Smooth muscle cell of the brain vasculature (primary cell): ENCODE data around the gene APP.
A peak's percentile ranks its signal among the peaks of the same experiment; 100 is the strongest.

Source experiments
- DNase-seq: peaks from one replicate; pipeline ENCODE4 v3.0.0-alpha.2; 2012; ENCODE audit warnings: low read depth, low spot score

APP gene

DNA sequence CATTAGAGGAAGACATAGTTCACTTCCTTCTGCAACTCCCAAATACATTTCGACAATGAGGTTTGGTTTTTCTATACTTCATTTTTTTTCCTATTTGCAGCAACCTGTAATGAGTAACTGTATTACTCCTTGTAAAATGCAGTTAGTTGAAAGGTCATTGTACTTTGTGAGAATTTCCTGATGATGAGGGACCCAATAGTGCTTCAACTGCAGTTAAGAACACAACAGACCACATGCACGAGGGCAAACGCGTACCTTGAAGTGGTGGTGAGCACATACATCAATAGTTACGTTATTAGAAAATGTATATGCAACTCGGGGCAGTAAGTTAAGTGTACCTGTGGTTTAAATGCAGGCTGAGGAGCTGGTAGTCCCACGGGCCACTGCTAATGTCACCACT is 264.0 kb downstream of the APP start:
- DNase-seq: no peak

DNA sequence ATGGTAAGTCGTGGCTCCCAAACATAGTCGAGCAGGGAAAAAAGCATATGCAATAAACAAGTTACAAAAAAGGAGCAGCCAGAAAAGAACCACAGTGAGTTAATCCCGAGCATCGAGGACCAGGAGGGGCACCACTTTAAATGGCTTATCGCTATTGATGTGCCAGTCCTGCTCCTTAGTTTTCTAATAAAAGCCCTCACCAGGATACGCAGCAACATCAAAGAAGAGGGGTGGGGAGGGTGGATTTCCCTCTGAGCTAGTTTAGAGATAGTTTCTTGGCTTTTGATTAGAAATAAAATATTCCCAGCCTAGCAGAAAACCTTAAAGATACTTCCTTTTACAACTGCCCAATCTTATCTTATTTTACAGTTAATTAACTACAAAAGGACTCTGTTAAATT is 265.4 kb downstream of the APP start:
- no peak for DNase-seq

DNA sequence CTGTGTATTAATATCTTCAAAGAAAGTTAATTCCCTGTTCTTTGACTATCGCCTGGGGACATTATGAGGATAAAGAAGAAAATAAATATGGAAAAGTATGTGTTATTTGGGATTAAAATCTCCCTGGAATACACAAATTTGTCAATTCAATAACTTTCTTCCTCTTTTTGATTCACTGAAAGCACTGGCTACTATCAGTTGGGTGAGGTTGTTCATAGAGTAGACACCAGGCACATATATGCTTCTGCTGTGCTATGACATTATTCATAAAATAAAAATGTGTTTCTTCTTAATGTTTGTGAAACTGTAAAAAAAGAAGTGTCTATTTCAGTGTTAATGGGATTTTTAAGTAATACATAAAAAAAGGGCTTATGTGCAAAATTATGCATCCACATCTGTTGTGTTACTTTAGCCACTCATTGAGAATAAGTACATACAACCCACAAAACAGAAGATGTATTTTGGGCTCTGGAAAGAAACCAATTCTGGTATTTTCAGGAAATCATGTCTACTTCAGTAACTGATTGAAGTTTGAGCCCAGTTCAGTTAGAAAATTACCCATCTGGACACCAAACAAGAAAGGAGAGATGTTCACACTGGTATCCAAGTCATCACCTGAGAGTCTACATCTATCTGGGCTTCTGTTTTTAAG is 266.4 kb downstream of the APP start:
- DNase-seq: no peak

DNA sequence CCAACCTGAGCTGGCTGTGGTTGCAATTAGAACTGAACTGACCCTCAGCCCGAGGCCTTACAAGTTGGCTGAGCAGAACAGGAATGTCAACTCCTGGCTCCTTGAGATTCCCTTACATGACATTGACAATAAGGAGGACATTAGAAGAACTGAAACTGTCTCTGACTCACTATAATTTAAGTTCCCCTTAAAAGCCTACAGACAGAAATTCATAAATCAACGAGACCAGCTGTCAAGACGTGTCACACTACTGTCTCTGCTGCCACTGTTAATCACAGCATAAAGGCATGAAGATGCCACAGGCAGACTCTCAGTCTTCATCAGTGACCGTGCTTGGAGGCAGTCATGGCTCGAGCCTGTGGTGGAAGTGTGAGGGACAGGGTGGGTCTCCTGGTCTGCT is 267.0 kb downstream of the APP start:
- DNase-seq: no peak

DNA sequence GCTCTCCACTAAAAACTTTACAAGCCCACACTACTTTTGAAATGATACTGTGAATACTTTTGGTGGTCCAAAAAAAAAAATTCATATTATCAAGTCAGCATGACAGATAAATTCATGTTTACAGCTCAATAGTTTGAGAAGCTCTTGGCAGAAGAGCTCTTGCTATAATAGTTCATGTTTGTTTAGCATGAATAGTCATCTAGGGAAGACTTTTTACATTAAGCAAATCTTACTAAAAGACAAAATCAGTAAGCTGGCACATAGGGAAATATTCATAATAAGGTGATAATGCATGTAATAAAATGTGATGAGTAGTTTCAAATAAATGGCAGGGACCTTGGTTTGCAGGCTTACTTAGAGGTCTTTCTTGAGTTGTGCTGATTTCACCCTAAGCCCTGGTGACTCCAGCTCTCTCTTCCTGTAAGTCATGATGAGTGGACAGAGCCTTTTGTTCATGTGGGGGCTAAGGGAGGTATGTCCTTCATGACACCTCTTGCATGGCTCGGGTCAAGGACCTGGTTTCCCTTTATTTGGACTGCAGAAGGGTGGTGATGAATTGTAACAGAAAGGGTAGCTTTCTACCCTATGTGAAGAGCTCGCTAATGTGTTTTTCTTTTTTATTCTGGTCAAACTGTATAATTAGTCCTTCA is 269.1 kb downstream of the APP start:
- no peak for DNase-seq

DNA sequence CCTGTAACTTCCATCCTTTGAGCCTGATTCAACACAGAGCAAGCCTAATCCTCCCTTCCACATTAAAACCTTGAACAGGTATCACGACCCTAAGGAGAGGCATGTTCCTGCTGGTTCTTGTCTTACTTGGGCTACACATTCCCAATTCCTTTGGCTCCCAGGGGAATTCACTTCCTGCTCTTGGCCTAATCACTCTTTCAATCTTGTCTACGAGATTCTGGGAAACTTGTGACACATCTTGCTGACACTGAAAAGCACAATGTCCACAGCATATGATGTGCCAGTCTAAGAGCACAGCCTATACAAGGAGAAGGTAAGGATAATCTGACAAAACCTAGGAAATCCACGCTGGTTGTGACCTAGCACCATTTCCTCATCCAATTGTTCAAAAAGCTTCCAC is 271.9 kb downstream of the APP start:
- no peak for DNase-seq

DNA sequence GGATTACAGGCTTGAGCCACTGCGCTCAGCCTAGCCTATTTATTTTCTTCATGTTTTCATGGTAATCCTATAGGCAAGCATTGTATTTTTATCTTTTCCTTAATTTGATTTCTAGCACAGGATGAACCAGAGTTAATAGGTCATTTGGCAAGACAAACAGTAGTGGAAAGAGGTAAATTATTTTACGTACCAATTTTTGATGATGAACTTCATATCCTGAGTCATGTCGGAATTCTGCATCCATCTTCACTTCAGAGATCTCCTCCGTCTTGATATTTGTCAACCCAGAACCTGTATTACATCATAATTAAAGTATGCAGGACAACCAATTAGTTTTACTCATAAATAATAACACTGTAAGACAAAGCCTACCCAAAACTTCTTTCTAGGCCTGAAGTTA is 273.2 kb downstream of the APP start:
- DNase-seq: no peak

DNA sequence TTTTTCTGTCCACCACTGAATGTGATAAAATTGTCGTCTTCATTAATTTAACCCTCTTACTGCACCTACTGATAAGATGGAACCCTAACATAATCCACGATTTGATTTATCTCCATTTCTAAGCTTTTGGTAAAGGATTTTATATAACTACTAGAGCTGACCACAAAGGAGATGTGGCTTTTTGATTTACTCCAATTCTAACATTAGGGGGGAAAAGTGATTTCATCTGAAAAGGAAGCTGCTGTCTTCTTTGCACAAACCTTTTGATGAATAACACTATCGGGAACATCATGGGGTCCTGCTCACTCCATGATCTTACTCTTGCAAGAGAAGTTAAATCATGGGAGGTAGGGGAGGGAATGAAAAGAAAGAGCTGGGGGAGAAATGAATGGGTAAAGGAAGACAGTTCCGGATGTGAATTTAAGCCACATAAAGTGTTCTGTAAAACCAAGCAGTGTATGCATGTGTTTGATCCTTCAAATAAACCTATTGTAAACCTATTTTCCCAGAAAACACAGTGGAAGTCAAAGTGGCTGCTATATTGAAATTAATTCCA is 274.0 kb downstream of the APP start:
- DNase-seq: no peak

DNA sequence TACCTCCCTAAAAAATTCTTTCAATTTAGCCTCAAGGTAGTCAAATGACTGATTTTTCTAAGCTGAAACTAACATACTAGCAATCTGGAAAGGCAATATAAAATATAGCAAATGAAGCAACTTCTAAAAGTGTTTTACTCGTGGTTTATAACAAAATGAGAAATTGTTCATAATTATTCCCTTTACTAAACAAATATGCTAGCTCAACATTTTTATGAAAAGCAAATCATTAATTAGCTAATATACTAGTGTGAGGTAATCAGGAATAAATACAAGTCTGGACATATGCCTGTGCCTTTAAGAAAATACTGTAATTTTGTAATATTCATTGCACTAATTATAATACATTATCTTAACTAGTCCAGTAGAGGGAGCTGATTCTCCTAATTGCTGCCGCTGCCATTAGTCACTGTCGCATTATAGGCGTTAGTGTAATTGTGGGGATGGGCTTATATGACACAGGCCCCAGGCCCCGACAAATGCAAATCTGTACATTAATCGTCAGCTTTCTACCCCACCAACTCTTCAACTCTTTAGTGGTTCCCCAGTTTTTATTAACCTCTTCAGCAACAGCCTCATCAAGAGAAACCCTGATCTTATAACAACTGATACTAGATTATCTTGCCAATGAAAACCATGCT is 274.9 kb downstream of the APP start:
- DNase-seq: no peak

DNA sequence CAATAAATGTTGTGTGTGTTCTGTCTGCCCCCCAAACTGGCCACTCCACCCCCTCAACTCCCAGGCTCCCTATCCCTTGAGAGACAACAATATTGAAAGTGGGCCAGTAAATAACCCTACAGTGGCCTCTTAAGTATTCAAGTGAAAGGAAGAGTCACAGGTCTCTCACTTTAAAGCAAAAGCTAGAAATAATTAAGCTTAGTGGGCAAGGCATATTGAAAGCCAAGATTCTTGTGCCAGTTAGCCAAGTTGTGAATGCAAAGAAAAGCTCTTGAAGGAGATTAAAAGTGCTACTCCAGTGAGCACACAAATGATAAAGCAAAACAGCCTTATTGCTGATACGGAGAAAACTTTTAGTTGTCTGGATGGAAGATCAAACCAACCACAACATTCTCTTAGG is 277.4 kb downstream of the APP start:
- DNase-seq: no peak

DNA sequence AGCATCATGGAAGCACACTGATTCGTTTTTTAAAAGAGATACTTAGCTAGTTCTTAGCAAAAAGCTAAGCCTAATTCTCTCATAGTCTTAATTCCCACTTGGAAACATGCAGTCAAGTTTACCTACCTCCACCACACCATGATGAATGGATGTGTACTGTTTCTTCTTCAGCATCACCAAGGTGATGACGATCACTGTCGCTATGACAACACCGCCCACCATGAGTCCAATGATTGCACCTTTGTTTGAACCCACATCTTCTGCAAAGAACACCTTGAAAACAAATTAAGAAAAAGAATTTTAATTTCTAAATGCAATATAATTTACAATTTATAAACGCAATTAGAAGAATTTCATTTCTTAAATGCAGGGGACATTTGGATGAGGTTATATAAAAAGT is 279.0 kb downstream of the APP start:
- no peak for DNase-seq

DNA sequence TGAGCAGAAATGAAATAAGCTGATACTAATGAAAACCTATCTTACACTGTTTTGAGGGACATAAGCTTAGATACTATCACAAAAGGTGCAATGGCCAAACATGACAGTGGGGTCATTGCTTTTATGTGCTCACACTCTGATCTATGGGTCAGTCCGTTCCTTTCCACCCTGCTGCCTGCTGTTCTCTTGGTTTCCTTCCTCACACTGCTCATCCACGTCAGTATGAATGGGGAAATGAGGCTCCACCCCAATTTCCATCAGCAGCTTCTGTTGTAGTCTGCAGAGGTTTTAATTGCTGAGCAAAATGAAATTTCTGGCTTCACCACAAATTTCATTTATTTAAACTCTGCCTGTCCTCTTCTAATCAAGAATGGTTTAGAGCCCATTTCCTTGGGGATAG is 280.6 kb downstream of the APP start:
- DNase-seq: no peak

DNA sequence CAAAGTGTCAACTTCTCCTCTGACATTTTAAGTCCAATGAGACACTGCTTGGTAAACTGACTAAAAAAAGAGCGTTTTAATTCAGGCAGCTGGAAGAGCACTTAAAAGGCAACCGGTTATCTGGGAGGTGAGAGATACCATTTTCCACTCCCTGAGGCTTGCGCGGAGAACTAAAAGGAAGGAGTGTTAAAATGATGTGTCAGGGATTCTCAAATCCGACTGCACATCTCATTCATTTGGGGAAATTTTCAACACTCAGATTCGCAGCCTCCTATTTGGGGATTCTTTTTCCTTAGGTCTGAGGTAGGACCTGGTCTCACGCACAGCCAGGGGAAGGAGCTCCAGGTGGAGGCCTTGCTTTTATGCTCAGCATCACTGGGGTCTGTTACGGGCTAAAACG is 281.9 kb downstream of the APP start:
- no peak for DNase-seq

DNA sequence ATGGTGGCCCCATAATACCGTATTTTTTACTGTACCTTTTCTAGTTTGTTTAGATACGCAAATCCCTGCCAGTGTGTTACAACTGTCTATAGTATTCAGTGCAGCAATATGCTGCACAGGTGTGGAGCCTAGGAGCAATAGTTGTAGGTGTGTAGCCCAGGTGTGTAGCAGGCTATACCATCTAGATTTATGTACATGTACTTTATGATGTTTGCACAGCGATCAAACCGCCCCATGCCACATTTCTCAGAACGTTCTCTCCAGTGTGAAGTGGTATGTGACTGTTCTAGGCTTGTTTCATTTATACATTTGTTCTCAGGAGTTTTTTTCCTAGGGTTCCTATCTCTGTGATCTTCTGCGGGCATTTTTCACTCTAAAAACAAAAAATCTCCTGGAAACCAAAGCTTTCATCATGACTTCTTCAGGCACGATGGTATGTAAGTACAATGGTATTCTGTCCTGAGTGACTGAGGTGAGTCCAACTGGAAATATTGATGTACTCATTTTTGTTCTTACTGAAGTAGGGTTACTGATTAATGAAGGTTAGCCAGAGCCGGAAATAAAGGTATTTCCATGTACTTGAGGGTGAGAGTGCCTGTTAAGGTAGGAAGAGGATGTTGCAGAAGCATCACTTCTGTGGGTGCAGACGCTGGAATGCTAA is 282.8 kb downstream of the APP start:
- no peak for DNase-seq

DNA sequence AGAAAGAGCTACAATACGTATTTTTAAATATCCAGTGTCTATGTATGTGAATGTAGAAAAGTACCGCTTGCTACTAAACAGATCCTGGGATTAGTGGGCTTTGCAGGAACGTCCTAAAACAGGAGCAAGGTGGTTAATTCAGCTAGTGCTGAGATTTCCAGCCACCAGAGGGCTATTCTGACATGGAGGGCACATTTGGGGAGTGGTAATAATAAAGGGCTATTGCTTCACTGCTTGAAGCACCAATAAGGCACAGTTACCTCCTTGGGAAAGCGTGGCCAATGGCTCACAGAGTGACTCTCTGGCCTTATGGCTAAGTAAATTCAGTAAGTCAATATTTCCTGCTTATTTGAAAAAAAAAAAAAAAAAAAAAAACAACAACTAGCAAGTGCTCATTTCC is 283.4 kb downstream of the APP start:
- DNase-seq: no peak

DNA sequence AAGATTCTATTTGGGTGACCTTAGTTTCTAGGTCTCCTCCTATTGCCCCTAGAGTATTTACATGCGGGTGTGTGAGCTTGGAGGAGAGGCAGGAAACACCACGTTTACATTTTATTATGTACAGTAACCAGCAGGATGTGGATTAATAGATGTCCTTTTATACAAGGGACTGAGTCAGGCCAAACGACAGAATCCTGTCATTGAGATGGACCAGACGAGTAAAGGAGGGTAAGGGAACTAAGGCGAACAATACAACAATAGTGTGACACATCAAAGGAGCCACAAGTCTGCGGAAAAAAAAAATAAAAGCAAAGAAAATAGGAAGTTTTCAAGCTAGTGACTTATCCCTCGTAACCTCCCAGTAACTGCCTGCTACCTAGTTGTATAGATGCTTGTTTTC is 284.7 kb downstream of the APP start:
- no peak for DNase-seq

DNA sequence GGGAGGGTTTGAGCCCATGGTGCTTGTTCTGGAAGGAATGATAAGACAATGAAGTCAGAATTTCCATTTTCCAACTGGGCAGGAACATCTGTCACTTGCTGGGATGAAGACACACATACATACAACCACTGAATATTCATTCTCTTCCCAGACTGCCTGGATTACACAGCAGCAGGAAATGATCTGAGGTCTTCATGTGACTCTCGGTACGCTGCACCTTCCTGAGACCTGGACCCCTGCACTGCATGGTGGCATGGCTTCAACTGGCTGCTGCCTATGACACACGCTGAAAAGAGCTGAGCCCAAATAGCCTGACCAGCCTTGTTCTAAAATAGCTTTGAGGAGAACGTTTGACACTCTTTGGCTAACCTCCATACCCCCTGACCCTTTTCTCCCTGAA is 285.2 kb downstream of the APP start:
- no peak for DNase-seq

DNA sequence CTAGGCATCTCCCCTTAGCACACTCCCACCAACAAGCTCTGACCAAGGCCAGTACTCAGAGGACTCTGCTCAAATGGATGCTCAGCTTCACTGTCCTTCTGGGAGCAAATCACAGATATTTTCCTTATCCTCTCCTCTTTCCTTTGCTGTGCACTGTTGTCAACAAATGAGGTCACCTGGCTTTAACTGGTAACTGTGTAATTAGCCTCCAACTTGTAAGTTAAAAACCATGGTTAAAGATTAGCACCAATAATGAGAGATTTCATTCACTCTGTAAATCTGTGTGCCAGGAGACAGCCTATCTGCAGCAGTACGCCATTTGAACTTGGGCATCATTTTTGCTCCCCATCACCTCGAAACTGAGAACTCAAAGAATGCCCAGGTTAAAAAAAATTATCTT is 286.3 kb downstream of the APP start:
- DNase-seq: no peak

DNA sequence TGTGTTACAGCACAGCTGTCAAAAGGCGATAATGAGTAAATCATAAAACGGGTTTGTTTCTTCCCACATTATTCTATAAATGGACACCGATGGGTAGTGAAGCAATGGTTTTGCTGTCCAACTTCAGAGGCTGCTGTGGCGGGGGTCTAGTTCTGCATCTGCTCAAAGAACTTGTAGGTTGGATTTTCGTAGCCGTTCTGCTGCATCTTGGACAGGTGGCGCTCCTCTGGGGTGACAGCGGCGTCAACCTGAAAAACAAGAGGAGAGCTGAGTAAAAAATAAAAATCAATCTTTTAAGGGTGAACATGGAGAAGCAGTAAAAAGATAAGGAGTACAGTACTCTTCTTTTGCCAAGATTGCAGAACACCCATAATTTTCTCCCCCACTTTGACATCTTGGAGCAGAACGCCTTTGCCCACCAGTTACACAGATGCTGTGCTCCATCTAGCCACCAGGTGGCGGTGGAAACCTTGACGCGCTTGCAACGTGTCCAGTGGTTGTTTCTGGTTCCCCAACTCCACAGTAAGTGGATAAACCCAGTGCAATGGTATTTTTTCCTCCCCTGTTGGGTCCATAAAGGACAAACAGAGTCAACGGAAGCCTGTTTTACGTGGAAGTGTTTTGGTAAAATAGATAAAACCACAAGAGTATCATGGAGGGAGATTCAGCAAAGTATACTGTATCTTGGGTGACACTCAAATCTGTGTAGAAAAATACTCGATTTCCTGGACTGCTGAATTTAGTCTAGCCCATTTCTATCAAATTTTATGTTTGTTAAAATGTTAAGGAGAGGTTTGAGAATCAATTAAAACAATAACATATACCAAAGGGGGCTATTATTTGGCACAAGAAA is 288.8 kb downstream of the APP start:
- DNase-seq: peak; percentile 52

DNA sequence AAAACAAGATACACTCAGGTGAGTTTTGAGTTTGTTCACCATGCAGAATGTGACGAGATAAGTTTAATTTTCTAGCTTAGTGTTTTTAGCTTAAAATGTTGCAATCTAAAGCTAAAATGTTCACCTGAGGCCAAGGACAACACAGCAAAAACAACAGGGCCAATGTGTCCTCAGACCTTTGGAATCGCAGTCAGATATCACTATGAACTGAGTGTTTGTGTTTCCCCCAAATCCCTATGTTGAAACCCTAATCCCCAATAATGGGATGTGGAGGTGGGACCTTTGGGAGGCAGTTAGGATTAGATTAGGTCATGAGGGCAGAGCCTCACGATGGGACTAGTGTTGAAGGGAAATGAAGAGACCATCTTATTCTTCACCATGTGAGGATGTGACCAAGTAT is 291.4 kb downstream of the APP start:
- DNase-seq: no peak

DNA sequence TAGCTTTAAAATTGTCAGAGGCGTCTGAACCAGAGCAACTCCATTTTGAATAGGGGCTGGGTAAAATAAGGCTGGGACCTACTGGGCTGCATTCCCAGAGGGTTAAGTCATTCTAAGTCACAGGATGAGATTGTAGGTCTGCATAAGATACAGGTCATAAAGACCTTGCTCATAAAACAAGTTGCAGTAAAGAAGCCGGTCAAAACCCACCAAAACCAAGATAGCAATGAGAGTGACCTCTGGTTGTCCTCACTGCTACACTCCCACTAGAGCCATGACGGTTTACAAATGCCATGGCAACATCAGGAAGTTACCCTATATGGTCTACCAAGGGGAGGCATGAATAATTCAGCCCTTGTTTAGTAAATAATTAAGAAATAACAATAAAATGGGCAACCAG is 292.2 kb downstream of the APP start:
- no peak for DNase-seq

DNA sequence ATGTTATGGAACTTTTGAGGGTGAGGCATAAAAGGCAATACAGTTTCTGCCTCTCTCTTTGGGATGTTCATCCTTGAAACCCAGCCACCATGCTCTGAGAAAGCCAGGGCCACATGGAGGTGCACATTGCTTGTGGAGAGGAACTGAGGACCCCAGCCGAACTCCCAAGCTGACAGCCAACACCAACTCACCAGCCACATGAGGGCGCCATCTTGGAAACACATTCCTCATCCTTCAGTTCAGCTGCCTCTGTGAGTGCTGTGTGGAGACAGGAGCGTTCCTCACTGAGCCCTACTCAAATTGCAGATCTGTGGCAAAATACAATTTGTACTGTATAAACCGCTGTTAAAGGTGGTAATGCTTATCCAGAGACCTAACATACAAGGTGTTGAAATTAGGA is 298.3 kb downstream of the APP start:
- DNase-seq: no peak
